ENCODE results near the gene GDPD3.
A peak's percentile ranks its signal among the peaks of the same experiment; 100 is the strongest.

Gene GDPD3

DNA sequence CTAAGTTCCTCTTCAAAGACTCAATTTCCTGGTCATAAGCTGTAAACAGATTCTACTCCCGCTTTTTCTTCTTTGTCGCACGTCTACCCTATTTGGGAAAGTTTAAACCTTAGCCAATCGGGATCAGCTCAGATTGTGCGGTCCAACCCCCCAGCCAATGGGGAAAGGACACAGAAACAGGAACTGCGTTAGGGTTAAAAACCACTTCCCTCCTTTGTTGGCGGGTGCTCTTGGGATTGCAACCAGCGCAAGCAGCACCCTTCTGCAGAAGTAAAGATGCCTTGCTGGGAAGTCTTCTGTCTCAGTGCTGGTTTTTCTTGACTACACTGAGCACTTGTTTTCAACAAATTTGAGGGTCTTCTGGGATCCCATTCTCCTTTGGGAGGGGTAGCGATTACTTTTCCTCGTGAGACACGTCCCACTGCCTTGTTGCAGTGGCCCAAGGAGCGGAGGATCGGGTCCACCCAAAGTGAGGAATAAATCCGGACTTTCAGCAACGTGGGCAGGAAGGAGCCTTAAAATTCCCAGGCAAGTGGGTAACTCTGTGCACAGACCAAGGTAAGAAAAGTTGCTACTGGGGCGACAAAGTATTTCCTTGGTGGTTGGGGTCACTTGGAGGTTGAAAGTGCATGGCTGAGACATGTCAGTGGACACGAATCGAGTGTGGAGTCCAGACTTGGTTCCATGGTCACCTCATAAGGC lies 16.3 kb downstream of the GDPD3 start:
- DNase-seq (ENCODE audit: low spot score), result no peak

DNA sequence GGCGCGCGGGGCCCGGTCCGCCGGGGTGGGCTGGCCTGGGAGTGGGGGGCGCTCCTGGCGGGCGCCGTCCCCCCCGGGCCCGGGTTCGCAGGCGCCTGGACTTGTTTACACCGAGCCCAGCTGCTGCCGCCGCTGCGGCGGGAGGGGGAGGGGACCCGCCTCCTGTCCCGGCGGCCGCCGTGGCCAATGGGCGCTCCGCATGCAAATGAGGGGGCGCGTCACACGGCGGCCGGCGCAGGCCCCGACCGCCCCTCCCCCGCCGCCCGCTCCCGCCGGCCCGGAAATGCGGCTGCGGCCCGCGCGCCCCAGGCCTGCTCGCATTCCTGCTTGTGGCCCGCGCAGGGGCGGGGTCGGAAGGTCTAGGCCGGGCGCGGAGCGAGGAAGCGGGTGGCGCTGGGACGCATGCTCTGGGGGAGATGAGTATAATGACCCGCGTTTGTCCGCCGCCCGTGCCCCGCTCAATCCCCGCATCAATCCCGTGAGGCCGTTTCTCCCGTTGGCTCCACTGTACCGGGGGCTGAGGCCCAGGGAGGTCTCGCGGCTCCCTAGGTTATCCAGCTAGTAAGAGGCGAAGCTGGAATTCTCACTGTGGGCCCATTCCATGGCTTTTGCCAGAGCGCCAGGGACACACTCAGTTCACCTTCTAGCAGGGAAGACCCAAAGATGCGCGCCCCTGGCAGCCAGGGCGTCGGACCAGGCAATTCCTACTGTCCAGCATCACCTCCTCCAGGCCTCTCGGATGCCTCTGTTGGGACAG lies 17.1 kb downstream of the GDPD3 start, which contains the start of gene YPEL3:
TSS of gene YPEL3 (minus strand) at position 109 of the 757 bp plus-strand sequence. CDS start 731 bp downstream, outside the sequence.
- in situ Hi-C loops (cut with MboI; ENCODE audit: low pct_unique_long_range_greater_than_20kb, low sequenced_read_pairs, unreplicated experiment), result no loop called here

More for the DNA sequence above, 16.3 kb downstream of the GDPD3 start:
- TF ChIP-seq, protein P1, sequence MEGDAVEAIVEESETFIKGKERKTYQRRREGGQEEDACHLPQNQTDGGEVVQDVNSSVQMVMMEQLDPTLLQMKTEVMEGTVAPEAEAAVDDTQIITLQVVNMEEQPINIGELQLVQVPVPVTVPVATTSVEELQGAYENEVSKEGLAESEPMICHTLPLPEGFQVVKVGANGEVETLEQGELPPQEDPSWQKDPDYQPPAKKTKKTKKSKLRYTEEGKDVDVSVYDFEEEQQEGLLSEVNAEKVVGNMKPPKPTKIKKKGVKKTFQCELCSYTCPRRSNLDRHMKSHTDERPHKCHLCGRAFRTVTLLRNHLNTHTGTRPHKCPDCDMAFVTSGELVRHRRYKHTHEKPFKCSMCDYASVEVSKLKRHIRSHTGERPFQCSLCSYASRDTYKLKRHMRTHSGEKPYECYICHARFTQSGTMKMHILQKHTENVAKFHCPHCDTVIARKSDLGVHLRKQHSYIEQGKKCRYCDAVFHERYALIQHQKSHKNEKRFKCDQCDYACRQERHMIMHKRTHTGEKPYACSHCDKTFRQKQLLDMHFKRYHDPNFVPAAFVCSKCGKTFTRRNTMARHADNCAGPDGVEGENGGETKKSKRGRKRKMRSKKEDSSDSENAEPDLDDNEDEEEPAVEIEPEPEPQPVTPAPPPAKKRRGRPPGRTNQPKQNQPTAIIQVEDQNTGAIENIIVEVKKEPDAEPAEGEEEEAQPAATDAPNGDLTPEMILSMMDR (IDR thresholded peaks at IDR 0.05; ENCODE audit: extremely low read depth, insufficient read depth, missing control alignments), result no peak
- in situ Hi-C loops (cut with MboI; ENCODE audit: low pct_unique_long_range_greater_than_20kb, low sequenced_read_pairs, unreplicated experiment), result no loop called here

DNA sequence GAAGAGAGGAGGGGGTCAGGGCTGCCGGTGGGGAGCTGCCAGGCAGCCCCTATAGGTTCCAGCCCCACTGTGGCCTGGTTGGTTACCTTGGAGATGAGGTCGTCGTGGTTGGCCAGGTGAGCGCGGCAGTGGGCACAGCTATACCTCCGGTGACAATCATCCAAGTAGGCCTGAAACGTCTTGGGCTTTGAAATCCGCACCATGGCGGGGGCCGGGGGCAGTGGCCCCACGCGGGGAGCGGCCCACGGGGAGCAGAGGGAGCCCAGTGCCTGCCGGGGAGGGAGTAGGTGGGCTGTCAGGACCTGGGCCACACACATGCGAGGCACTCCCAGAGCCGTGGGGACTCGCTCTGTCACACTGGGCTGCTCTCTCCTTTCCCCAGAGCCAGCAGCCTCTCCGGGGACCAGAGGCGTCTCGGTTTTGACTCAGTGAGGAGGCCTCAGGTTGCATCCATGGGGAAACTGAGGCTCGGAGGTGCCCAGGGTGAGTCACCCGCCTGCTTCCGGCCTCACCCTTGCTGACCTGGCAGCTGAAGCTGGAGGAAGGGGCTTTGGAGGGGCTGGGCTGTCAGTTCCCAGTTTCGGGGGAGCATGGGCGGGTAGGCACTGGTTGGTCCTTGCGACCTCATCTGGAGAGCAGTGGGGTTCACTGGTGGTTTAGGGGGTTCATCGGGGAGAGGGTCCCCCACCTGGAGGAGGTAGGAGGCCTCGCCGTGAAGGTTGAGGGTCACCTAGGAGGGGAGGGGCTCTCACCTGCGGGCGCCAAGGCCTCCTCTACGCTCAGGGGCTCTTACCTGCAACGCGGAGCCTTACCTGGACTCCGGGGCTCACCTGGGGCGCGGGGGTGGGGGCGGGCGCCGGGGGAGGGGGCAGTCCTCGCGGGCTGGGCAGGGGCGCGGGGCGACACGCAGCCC lies 17.9 kb downstream of the GDPD3 start:
- in situ Hi-C loops (cut with MboI; ENCODE audit: low pct_unique_long_range_greater_than_20kb, low sequenced_read_pairs, unreplicated experiment), result no loop called here
- TF ChIP-seq, protein P1 (IDR thresholded peaks at IDR 0.05; ENCODE audit: extremely low read depth, insufficient read depth, missing control alignments), result no peak
- peak; percentile 60 for DNase-seq (ENCODE audit: low spot score)

More for the DNA sequence above, 17.1 kb downstream of the GDPD3 start, which contains the start of gene YPEL3:
- peak; percentile 99 for DNase-seq (ENCODE audit: low spot score)
- TF ChIP-seq, protein P1 (IDR thresholded peaks at IDR 0.05; ENCODE audit: extremely low read depth, insufficient read depth, missing control alignments), result no peak

DNA sequence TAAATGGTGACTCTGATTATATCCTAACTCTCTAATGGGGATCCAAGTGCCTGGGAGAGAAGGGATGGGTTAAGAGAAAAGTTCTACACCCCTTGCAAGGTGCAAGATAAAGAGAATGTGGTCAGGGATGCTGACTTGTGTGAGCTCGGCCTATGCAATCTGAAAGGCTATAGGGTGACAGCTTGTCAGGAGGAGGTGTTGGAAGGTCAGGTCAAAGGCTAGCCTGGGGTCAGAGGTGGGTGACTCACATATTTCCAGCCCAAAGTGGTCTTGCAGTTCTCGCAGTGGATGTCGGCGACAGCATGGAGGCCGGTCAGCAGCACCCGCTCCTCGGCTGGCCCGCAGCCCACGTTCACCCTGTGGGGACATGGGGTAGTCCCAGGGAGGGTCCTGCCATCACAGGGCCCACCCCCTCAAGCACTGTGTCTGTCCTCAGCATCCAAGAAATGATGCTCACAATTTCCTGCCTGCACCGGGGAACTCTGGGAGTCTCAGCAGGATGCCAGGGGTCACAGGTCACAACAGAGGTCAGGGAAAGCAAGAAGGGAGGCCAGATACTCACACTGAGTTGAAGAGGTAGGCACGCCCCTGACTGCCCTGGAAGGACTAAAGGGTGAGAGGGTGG lies 18.7 kb downstream of the GDPD3 start:
- TF ChIP-seq, protein P1 (IDR thresholded peaks at IDR 0.05; ENCODE audit: extremely low read depth, insufficient read depth, missing control alignments), result no peak
- DNase-seq (ENCODE audit: low spot score), result no peak
- in situ Hi-C loops (cut with MboI; ENCODE audit: low pct_unique_long_range_greater_than_20kb, low sequenced_read_pairs, unreplicated experiment), result no loop called here

DNA sequence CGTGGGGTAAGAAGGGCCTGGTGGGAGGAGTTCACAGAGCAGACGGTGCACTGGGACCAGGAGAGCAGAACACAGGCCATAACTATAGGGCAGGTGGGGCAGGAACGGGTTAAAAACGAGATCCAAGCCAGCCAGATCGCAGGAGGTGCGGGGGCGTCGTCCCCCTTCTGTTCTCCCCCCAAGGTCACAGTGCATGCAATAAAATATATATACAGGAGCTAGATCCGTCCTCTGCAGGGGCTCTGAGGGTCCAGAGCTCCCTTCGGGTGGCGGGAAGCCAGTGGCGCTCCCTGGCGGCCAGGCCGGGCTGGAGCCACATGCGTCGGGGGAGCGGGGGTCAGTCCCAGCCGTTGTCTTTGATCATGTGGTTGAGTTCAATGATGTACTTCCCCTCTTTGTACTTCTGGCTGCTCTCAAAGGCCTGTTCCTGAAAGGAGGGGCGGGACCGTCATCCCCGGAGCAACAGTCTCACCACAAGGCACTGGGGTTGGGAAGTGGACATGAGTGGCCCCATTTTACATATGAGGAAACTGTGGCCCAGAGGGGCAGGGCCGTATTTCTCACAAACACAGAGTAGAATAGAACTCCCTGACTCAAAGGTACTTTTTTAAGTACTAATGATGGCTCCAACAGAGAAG lies 20.8 kb downstream of the GDPD3 start:
- TF ChIP-seq, protein P1 (IDR thresholded peaks at IDR 0.05; ENCODE audit: extremely low read depth, insufficient read depth, missing control alignments), result peak; percentile 92
- in situ Hi-C loops (cut with MboI; ENCODE audit: low pct_unique_long_range_greater_than_20kb, low sequenced_read_pairs, unreplicated experiment), result no loop called here
- DNase-seq (ENCODE audit: low spot score), result peak; percentile 96

Measured in GM13977 (cell line).